ENCODE data around the gene DEFB132. TPM values are rescaled to one million over a fixed set of nuclear protein-coding genes. Genes with fewer than 3 reads are reported as not detected.

The DEFB132 gene
- total RNA-seq, 2 donors from 2014 or later, result not detected

DNA sequence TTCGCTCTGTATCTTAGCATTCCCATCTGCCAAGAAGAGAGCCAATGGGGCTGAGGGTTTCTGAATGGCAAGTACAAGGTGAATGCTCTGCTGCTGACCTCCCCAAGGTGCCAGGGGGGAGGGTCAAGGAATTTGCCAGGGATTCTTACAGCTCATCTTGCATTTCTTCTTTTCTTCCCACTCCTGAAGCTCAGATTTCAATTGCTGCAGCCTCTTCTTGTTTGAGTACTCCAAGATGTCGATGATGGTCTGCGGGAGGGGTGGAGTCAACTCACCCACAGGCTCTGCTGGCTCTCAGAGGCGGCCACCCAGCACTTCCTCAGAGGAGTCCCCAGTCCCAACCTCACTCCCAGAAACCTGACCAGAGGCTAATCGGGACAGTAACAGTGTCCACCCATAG, 20.7 kb downstream of the DEFB132 start:
- Histone ChIP-seq H3K9me3 (no peaks in the 10 kb centered on the region), H3K4me1 (ENCODE audit: control insufficient read depth in 1 of 2, low read depth in 2 of 2) (no peaks in the 10 kb centered on the region), H3K4me3 (no peak overlapping the region), H3K27ac (no peak overlapping the region), H3K27me3 (replicated peaks; ENCODE audit: insufficient read depth) (no peaks in the 10 kb centered on the region), H3K36me3 (peaks cover 9% of the 10 kb centered on the region)
- no peak for DNase-seq (ENCODE audit: low spot score)
- no peak for TF ChIP-seq CTCF (IDR thresholded peaks at IDR 0.05)
- ATAC-seq (ENCODE audit: insufficient number of reproducible peaks, low FRiP score, low read depth), result no peak

DNA sequence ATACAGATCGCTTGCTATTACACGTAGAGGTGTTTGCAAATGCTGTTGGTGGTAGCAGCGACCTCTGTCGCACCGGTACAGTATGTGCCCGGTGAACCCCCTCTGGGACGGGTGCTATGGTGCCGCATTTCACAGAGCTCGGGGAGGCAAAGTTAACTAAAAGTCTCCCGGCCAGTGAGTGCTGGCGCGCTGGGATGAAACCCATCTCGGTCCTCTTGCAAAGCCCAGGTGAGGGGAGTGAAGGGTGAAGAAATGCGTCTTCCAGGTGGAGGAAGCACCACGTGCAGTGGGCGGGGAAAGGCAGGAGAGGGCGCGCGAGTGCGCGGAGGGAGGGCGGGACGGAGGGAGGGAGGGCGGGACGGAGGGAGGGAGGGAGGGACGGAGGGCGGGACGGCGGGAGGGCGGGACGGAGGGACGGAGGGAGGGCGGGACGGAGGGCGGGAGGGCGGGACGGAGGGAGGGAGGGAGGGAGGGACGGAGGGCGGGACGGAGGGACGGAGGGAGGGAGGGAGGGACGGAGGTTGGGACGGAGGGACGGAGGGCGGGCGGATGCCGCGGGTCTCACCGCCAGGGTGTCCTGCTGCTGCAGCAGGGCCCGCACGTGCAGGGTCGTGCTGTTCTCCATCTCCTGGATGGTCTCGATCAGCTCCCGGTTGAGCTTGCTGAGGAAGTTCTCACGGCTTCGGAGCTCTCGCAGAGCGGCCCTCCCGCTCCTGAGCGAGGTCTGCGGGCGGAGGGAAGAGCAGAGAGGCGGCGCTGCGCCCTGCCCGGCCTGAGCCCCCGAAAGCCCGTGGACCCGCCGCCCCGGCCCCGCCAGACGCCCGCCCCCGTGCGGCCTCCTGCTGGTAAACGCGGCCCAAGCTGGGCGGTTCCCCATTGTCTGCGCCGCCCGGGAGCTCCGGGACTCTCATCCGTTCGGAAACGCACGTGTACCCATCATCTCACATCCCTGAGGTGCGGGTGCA, 21.4 kb downstream of the DEFB132 start:
- no peak for DNase-seq (ENCODE audit: low spot score)
- peak overlapping the region; percentile 28 for H3K4me3 ChIP-seq
- no peak for ATAC-seq (ENCODE audit: insufficient number of reproducible peaks, low FRiP score, low read depth)
- no peaks in the 10 kb centered on the region for H3K27me3 ChIP-seq (replicated peaks; ENCODE audit: insufficient read depth)
- no peak overlapping the region for H3K27ac ChIP-seq
- H3K36me3 ChIP-seq, result peaks cover 12% of the 10 kb centered on the region
- H3K9me3 ChIP-seq, result no peaks in the 10 kb centered on the region
- TF ChIP-seq CTCF (IDR thresholded peaks at IDR 0.05), result no peak
- no peaks in the 10 kb centered on the region for H3K4me1 ChIP-seq (ENCODE audit: control insufficient read depth in 1 of 2, low read depth in 2 of 2)

GRCh38 chr20:284172-284571, 26.6 kb downstream of the DEFB132 start:
- H3K4me1 ChIP-seq (ENCODE audit: control insufficient read depth in 1 of 2, low read depth in 2 of 2), result no peaks in the 10 kb centered on the region
- H3K4me3 ChIP-seq, result no peak overlapping the region
- no peak overlapping the region for H3K27ac ChIP-seq
- no peaks in the 10 kb centered on the region for H3K9me3 ChIP-seq
- TF ChIP-seq CTCF (IDR thresholded peaks at IDR 0.05), result no peak
- DNase-seq (ENCODE audit: low spot score), result no peak
- no peaks in the 10 kb centered on the region for H3K27me3 ChIP-seq (replicated peaks; ENCODE audit: insufficient read depth)
- H3K36me3 ChIP-seq, result peaks cover 3% of the 10 kb centered on the region
- ATAC-seq (ENCODE audit: insufficient number of reproducible peaks, low FRiP score, low read depth), result no peak

DNA sequence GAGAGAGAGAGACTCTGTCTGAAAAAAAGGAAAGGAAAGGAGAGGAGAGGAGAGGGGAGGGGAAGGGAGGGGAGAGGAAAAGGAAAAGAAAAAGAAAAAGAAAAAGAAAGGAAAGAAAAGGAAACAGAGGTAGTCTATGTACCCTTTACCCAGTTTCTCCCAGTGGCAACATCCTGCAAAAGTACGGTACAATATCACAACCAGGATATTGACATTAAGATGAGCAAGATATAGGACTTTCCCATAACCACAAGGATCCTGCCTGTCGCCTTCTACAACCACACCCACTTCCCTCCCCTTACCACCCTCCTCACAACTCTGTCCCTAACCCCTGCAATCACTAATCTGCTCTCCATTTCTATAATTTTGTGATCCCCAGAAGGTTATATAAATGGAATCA, 29.0 kb downstream of the DEFB132 start:
- no peak for TF ChIP-seq CTCF (IDR thresholded peaks at IDR 0.05)
- no peak for ATAC-seq (ENCODE audit: insufficient number of reproducible peaks, low FRiP score, low read depth)
- no peak for DNase-seq (ENCODE audit: low spot score)

GRCh38 chr20:288956-289692, 31.6 kb downstream of the DEFB132 start:
- no peak overlapping the region for H3K4me3 ChIP-seq
- TF ChIP-seq CTCF (IDR thresholded peaks at IDR 0.05), result no peak
- no peaks in the 10 kb centered on the region for H3K9me3 ChIP-seq
- no peak overlapping the region for H3K27ac ChIP-seq
- no peaks in the 10 kb centered on the region for H3K27me3 ChIP-seq (replicated peaks; ENCODE audit: insufficient read depth)
- H3K36me3 ChIP-seq, result no peaks in the 10 kb centered on the region
- H3K4me1 ChIP-seq (ENCODE audit: control insufficient read depth in 1 of 2, low read depth in 2 of 2), result peaks cover 0 to 18% of the 10 kb centered on the region in 2 donors
- no peak for DNase-seq (ENCODE audit: low spot score)
- no peak for ATAC-seq (ENCODE audit: insufficient number of reproducible peaks, low FRiP score, low read depth)

More for the DNA sequence above, 29.0 kb downstream of the DEFB132 start:
- Histone ChIP-seq H3K9me3 (no peaks in the 10 kb centered on the region), H3K4me1 (ENCODE audit: control insufficient read depth in 1 of 2, low read depth in 2 of 2) (peaks cover 0 to 16% of the 10 kb centered on the region in 2 donors), H3K4me3 (no peak overlapping the region), H3K27me3 (replicated peaks; ENCODE audit: insufficient read depth) (no peaks in the 10 kb centered on the region), H3K36me3 (peaks cover 3% of the 10 kb centered on the region), H3K27ac (no peak overlapping the region)
